HEK293 (cell line): Measurements from ENCODE around the gene TNFSF10.

ENCODE experiments used
- CTCF ChIA-PET: fragments of 350-600 bp; formaldehyde crosslinking; extraction: SDS; loops from one replicate; lab custom pipeline; 2021; ENCODE audit warnings: antibody characterized with exemption; lab: Yijun Ruan, JAX
- POLR2A ChIA-PET: fragments of 300-600 bp; formaldehyde crosslinking; extraction: SDS; loops from one replicate; lab custom pipeline; 2020; ENCODE audit warnings: antibody characterized with exemption, inconsistent platforms; lab: Yijun Ruan, JAX
- H3K27ac ChIP-seq: fragments of 200-500 bp; sonication (Bioruptor generic); 2 replicates; pipeline ENCODE4 v1.5.1; 2014; ENCODE audit warnings: low read depth, low read length, control low read depth, inconsistent platforms; ENCODE audit errors: extremely low read depth
- H3K36me3 ChIP-seq, 2 experiments: fragments of 200-500 bp in 1 of 2; sonication (Bioruptor generic) in 1 of 2; 1 replicate in 1 of 2; 2 replicates in 1 of 2; pipeline ENCODE4 v1.5.1; 2014 to 2017; ENCODE audit warnings: inconsistent platforms in 2 of 2, low read length in 2 of 2; ENCODE audit not compliant: control insufficient read depth in 2 of 2, insufficient read depth in 1 of 2
- H3K4me1 ChIP-seq: fragments of 200-500 bp; sonication (Bioruptor generic); 2 replicates; pipeline ENCODE4 v1.5.1; 2014; ENCODE audit warnings: mild to moderate bottlenecking, low read length, inconsistent platforms; ENCODE audit not compliant: control insufficient read depth, insufficient read depth
- H3K4me3 ChIP-seq: 2 replicates; pipeline ENCODE4 v1.5.1; 2011; ENCODE audit warnings: low read depth, mild to moderate bottlenecking, control low read depth, low read length, moderate library complexity
- H3K9me3 ChIP-seq: fragments of 200-500 bp; sonication (Bioruptor generic); 2 replicates; pipeline ENCODE4 v1.5.1; 2014; ENCODE audit warnings: low read depth, low read length, inconsistent platforms; ENCODE audit not compliant: control insufficient read depth, insufficient read depth
- GLI4 ChIP-seq: fragments of 450-650 bp; formaldehyde crosslinking; IDR thresholded peaks from 2 replicates; pipeline ENCODE4 v1.5.1; 2016; ENCODE audit warnings: missing biosample characterization, missing genetic modification characterization
- HOXC10 ChIP-seq: sonication (generic); formaldehyde crosslinking; IDR thresholded peaks from 2 replicates; pipeline ENCODE4 v1.8.1; 2023; ENCODE audit warnings: mild to moderate bottlenecking, missing genetic modification reagents
- KLF16 ChIP-seq: fragments of 450-650 bp; formaldehyde crosslinking; IDR thresholded peaks from 2 replicates; pipeline ENCODE4 v1.5.1; 2017; ENCODE audit warnings: missing biosample characterization, missing genetic modification characterization
- KLF7 ChIP-seq: fragments of 450-650 bp; formaldehyde crosslinking; IDR thresholded peaks from 2 replicates; pipeline ENCODE4 v1.5.1; 2016; ENCODE audit warnings: missing biosample characterization, missing genetic modification characterization, borderline replicate concordance
- ZBTB48 ChIP-seq: fragments of 450-650 bp; formaldehyde crosslinking; IDR thresholded peaks from 2 replicates; pipeline ENCODE4 v1.5.1; 2016; ENCODE audit warnings: missing biosample characterization, missing genetic modification characterization
- ZBTB7A ChIP-seq: fragments of 450-650 bp; formaldehyde crosslinking; IDR thresholded peaks from 2 replicates; pipeline ENCODE4 v1.5.1; 2016; ENCODE audit warnings: low read depth, missing biosample characterization, missing genetic modification characterization
- ZIC2 ChIP-seq: fragments of 450-650 bp; formaldehyde crosslinking; IDR thresholded peaks from 2 replicates; pipeline ENCODE4 v1.5.1; 2016; ENCODE audit warnings: missing biosample characterization, missing genetic modification characterization
- ZNF146 ChIP-seq: fragments of 450-650 bp; formaldehyde crosslinking; IDR thresholded peaks from 2 replicates; pipeline ENCODE4 v1.5.1; 2016; ENCODE audit warnings: missing biosample characterization, missing genetic modification characterization
- ZNF184 ChIP-seq: fragments of 450-650 bp; IDR thresholded peaks from 2 replicates; pipeline ENCODE4 v1.5.1; 2018; ENCODE audit warnings: missing biosample characterization, mild to moderate bottlenecking, missing genetic modification characterization
- ZNF214 ChIP-seq: fragments of 450-650 bp; formaldehyde crosslinking; IDR thresholded peaks from 2 replicates; pipeline ENCODE4 v1.5.1; 2017; ENCODE audit warnings: missing biosample characterization, mild to moderate bottlenecking, missing genetic modification characterization, borderline replicate concordance
- ZNF311 ChIP-seq: fragments of 450-650 bp; formaldehyde crosslinking; IDR thresholded peaks from 2 replicates; pipeline ENCODE4 v1.5.1; 2017; ENCODE audit warnings: missing biosample characterization, missing genetic modification characterization, borderline replicate concordance
- ZNF350 ChIP-seq: fragments of 450-650 bp; formaldehyde crosslinking; IDR thresholded peaks from 2 replicates; pipeline ENCODE4 v1.5.0; 2017; ENCODE audit warnings: missing biosample characterization, mild to moderate bottlenecking, missing genetic modification characterization
- ZNF416 ChIP-seq: fragments of 450-650 bp; formaldehyde crosslinking; IDR thresholded peaks from 2 replicates; pipeline ENCODE4 v1.5.1; 2016; ENCODE audit warnings: missing biosample characterization, missing genetic modification characterization
- ZNF610 ChIP-seq: fragments of 450-650 bp; formaldehyde crosslinking; IDR thresholded peaks from 2 replicates; pipeline ENCODE4 v1.5.1; 2016; ENCODE audit warnings: missing biosample characterization, missing genetic modification characterization, borderline replicate concordance
- ZNF629 ChIP-seq: fragments of 450-650 bp; formaldehyde crosslinking; IDR thresholded peaks from 2 replicates; pipeline ENCODE4 v1.5.1; 2017; ENCODE audit warnings: missing biosample characterization, missing genetic modification characterization
- TF ChIP-seq, protein P1 (sequence below): fragments of 450-650 bp; formaldehyde crosslinking; IDR thresholded peaks from 2 replicates; pipeline ENCODE4 v1.5.1; 2016; ENCODE audit warnings: missing biosample characterization, missing genetic modification characterization
- TF ChIP-seq, protein P2 (sequence below): fragments of 450-650 bp; formaldehyde crosslinking; IDR thresholded peaks from 2 replicates; pipeline ENCODE4 v1.5.1; 2016; ENCODE audit warnings: missing biosample characterization, missing genetic modification characterization
- TF ChIP-seq, protein P3 (sequence below): fragments of 450-650 bp; formaldehyde crosslinking; IDR thresholded peaks from 2 replicates; pipeline ENCODE4 v1.5.1; 2016; ENCODE audit warnings: missing biosample characterization, missing genetic modification characterization

Gene TNFSF10

DNA sequence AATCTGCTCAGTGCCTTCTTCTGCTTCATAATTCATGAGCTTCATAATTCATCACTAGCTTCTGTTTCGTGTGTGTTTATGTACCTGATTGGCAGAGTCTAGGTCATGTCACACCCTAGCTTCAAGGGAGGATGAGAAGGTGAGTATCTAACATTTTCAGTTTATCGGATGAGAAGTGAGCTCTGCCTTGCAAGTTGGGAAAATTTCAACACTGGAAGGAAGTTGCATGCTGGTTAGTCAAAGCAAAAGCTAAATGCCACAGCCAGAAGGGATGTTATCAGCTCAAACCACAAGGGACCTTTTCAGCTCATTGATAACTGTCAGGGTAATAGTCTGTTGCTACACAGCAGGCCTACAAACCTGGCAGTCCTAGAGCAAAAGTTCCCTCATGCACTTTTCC lies 7.3 kb upstream of the TNFSF10 start:
- Histone ChIP-seq H3K36me3 (no peaks in the 10 kb centered on the region), H3K4me3 (no peak overlapping the region), H3K27ac (no peak overlapping the region), H3K9me3 (no peaks in the 10 kb centered on the region), H3K4me1 (no peaks in the 10 kb centered on the region)
- POLR2A ChIA-PET = no interaction called here
- CTCF ChIA-PET = interaction anchor here (0.7 to 0.9 kb wide), 2 partner anchors 65 to 136 kb away, joined by 3 read pairs; no protein-coding TSS in a partner anchor
- TF ChIP-seq ZNF610 (tag by site-specific recombination) (no peak), ZNF146 (no peak), ZNF416 (no peak)

DNA sequence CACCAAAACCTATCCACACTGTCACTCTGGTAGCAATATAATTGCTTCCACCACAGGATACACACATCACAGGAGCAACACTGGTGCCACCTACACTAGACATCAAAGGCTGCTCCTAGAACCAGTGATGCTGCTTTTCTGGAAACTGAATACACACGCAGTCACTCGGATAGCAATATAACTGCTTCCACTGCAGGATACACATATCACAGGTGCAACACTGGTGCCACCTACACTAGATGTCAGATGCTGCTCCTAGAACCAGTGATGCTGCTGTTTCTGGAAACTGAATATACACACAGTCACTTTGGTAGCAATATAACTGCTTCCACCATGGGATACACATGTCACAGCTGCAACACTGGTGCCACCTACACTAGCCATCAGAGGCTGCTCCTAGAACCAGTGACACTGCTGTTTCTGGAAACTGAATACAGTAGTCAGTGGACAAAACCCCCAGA lies 6.9 kb upstream of the TNFSF10 start:
- no peak overlapping the region for H3K27ac ChIP-seq

DNA sequence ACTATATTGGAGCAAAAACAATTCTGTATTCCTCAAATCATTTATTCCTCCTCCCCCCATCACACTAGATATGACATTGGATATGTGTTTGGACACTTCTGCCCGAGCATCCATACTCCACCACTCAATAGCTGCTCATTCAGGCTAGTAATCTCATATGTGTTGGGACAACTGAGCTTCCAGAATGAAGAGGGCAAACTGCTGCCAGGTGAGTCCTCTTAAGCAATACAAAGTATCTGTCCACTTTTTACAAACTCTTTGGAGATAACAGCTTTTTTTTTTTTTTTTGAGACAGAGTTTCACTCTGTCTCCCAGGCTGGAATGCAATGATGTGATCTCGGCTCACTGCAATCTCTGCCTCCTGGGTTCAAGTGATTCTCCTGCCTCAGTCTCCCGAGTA lies 5.4 kb upstream of the TNFSF10 start:
- ChIA-PET POLR2A (no interaction called here), CTCF (interaction anchor here (0.5 to 1.0 kb wide), 3 partner anchors 68 to 138 kb away, joined by 3 read pairs; no protein-coding TSS in a partner anchor)
- no peaks in the 10 kb centered on the region for H3K9me3 ChIP-seq
- H3K36me3 ChIP-seq = no peaks in the 10 kb centered on the region
- no peak overlapping the region for H3K4me3 ChIP-seq
- TF ChIP-seq KLF16 (tag by site-specific recombination) = no peak
- TF ChIP-seq ZNF629 (tag by site-specific recombination) = no peak
- TF ChIP-seq, protein P1, sequence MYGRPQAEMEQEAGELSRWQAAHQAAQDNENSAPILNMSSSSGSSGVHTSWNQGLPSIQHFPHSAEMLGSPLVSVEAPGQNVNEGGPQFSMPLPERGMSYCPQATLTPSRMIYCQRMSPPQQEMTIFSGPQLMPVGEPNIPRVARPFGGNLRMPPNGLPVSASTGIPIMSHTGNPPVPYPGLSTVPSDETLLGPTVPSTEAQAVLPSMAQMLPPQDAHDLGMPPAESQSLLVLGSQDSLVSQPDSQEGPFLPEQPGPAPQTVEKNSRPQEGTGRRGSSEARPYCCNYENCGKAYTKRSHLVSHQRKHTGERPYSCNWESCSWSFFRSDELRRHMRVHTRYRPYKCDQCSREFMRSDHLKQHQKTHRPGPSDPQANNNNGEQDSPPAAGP (tag by site-specific recombination) = no peak
- TF ChIP-seq HOXC10 (CRISPR knock-in tag) = no peak
- TF ChIP-seq ZNF350 (tag by site-specific recombination) = no peak
- TF ChIP-seq ZBTB48 (tag by site-specific recombination) = no peak
- TF ChIP-seq ZNF311 (tag by site-specific recombination) = no peak
- TF ChIP-seq GLI4 = no peak
- TF ChIP-seq ZIC2 = no peak
- no peak for TF ChIP-seq KLF7 (tag by site-specific recombination)
- H3K4me1 ChIP-seq = no peaks in the 10 kb centered on the region
- H3K27ac ChIP-seq = no peak overlapping the region

More for the DNA sequence above, 6.9 kb upstream of the TNFSF10 start:
- ChIA-PET POLR2A (no interaction called here), CTCF (interaction anchor here (0.7 to 0.9 kb wide), 2 partner anchors 13 to 137 kb away, joined by 3 to 4 read pairs; no protein-coding TSS in a partner anchor)
- no peak for TF ChIP-seq ZNF214
- TF ChIP-seq ZNF610 (tag by site-specific recombination) = no peak
- TF ChIP-seq, protein P2, sequence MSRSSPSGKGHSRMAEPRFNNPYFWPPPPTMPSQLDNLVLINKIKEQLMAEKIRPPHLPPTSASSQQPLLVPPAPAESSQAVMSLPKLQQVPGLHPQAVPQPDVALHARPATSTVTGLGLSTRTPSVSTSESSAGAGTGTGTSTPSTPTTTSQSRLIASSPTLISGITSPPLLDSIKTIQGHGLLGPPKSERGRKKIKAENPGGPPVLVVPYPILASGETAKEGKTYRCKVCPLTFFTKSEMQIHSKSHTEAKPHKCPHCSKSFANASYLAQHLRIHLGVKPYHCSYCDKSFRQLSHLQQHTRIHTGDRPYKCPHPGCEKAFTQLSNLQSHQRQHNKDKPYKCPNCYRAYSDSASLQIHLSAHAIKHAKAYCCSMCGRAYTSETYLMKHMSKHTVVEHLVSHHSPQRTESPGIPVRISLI (tag by site-specific recombination) = no peak
- TF ChIP-seq, protein P3, sequence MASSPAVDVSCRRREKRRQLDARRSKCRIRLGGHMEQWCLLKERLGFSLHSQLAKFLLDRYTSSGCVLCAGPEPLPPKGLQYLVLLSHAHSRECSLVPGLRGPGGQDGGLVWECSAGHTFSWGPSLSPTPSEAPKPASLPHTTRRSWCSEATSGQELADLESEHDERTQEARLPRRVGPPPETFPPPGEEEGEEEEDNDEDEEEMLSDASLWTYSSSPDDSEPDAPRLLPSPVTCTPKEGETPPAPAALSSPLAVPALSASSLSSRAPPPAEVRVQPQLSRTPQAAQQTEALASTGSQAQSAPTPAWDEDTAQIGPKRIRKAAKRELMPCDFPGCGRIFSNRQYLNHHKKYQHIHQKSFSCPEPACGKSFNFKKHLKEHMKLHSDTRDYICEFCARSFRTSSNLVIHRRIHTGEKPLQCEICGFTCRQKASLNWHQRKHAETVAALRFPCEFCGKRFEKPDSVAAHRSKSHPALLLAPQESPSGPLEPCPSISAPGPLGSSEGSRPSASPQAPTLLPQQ = no peak
- TF ChIP-seq ZNF184 (tag by site-specific recombination) = no peak
- TF ChIP-seq ZBTB7A (tag by site-specific recombination) = no peak
- H3K4me1 ChIP-seq = no peaks in the 10 kb centered on the region
- H3K36me3 ChIP-seq = no peaks in the 10 kb centered on the region
- H3K4me3 ChIP-seq = no peak overlapping the region
- no peaks in the 10 kb centered on the region for H3K9me3 ChIP-seq
